HG02884 (cell line): ENCODE results near the gene CLPTM1L.
A peak's percentile ranks its signal among the peaks of the same experiment; 100 is the strongest.

Experiments used
- ATAC-seq: cut with Tn5 transposase; IDR thresholded peaks from one replicate; pipeline ENCODE4 v1.9.1; 2021; ENCODE audit warnings: mild to moderate bottlenecking, moderate library complexity; ENCODE audit not compliant: unreplicated experiment

The CLPTM1L gene

GRCh38 chr5:1344975-1345838 lies at the start of gene CLPTM1L:
Gene CLPTM1L (minus strand): TSS chr5:1345099. CDS start chr5:1344841, 258 bp downstream.
- peak; percentile 79 for ATAC-seq

GRCh38 chr5:1393571-1394501 lies 48.9 kb upstream of the CLPTM1L start:
- ATAC-seq, result no peak

GRCh38 chr5:1392801-1393565 lies 48.1 kb upstream of the CLPTM1L start:
- ATAC-seq, result no peak

GRCh38 chr5:1392261-1392660 lies 47.4 kb upstream of the CLPTM1L start:
- no peak for ATAC-seq

GRCh38 chr5:1391691-1392090 lies 46.8 kb upstream of the CLPTM1L start:
- no peak for ATAC-seq

- ATAC-seq, result no peak
These were observed 46.1 kb upstream of the CLPTM1L start for GRCh38 chr5:1390861-1391600.

GRCh38 chr5:1390333-1390732 lies 45.4 kb upstream of the CLPTM1L start:
- no peak for ATAC-seq

GRCh38 chr5:1388383-1388967 lies 43.6 kb upstream of the CLPTM1L start:
- no peak for ATAC-seq

GRCh38 chr5:1387876-1388275 lies 43.0 kb upstream of the CLPTM1L start:
- no peak for ATAC-seq

GRCh38 chr5:1387059-1387755 lies 42.3 kb upstream of the CLPTM1L start:
- ATAC-seq, result no peak

GRCh38 chr5:1386274-1386717 lies 41.4 kb upstream of the CLPTM1L start:
- ATAC-seq, result peak; percentile 40

GRCh38 chr5:1385395-1386273 lies 40.7 kb upstream of the CLPTM1L start:
- ATAC-seq, result peak; percentile 90

- ATAC-seq, result no peak
These were observed 39.6 kb upstream of the CLPTM1L start for GRCh38 chr5:1384521-1384920.

GRCh38 chr5:1383886-1384401 lies 39.0 kb upstream of the CLPTM1L start:
- ATAC-seq, result no peak

- no peak for ATAC-seq
These were observed 38.4 kb upstream of the CLPTM1L start for GRCh38 chr5:1383344-1383743.

GRCh38 chr5:1382248-1382700 lies 37.4 kb upstream of the CLPTM1L start:
- no peak for ATAC-seq

- ATAC-seq, result no peak
These were observed 36.7 kb upstream of the CLPTM1L start for GRCh38 chr5:1381370-1382247.
